Mammary epithelial cell (primary cell): ENCODE measurements around the gene ADAMTS3.

Experiments used
- CTCF ChIP-seq, 2 donors: IDR thresholded peaks in 1 of 2; conservative IDR thresholded peaks in 1 of 2; 2 replicates each; pipeline ENCODE4 v1.5.1; 2011 to 2012; ENCODE audit warnings: inconsistent platforms in 2 of 2, low read length in 2 of 2, mild to moderate bottlenecking in 2 of 2, control low read depth in 1 of 2, low read depth in 1 of 2; ENCODE audit not compliant: insufficient read depth in 1 of 2; ENCODE audit errors: extremely low read depth in 1 of 2
- EZH2 ChIP-seq: IDR thresholded peaks from 2 replicates; pipeline ENCODE4 v1.6.1; 2012; ENCODE audit warnings: low read length, inconsistent platforms, borderline replicate concordance

GRCh38 chr4:72300126-72300525 lies 268.9 kb downstream of the ADAMTS3 start:
- TF ChIP-seq CTCF (conservative IDR thresholded peaks at IDR 0.05 in 1 of 2, IDR thresholded peaks at IDR 0.05 in 1 of 2; ENCODE audit: extremely low read depth in 1 of 2, insufficient read depth in 1 of 2, low read depth in 1 of 2, low read length in 2 of 2) (no peak), EZH2 (no peak)
